ENCODE results near the gene CEP170.
"Not testable (repeated sequence)": the region's sequence is repeated elsewhere in the genome, so short reads cannot be mapped to it uniquely, and the experiment has no call there.

Gene CEP170

GRCh38 chr1:243233908-243234307 is 21.2 kb downstream of the CEP170 start:
- ATAC-seq (no peak), DNase-seq (no peak)
- Mint-ChIP-seq H3K36me3 (ENCODE audit: low read depth) (peaks cover 64% of the 10 kb centered on the region), H3K4me1 (peaks cover 9% of the 10 kb centered on the region), H3K27me3 (no peaks in the 10 kb centered on the region), H3K9me3 (peaks cover 41% of the 10 kb centered on the region), H3K27ac (no peak overlapping the region), H3K4me3 (no peak overlapping the region)

DNA sequence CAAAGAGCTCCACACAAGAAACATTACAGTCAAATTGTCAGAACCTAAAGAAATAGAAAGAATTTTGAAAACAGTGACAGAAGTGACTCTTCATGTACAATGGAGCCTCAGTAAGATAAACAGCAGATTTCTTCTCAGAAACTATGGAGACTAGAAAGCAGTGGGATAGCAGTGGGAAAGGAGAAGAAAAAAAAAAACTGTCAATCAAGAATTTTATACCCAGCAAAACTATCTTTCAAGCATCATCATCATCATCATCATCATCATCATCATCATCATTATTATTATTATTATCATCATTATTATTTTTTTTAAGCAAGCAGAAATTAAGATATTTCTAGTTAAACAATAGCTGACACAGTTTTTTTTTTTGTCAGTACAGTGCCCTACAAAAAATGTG is 24.2 kb downstream of the CEP170 start:
- no peak overlapping the region for H3K27ac Mint-ChIP-seq
- H3K4me3 Mint-ChIP-seq = no peak overlapping the region
- peaks cover 56% of the 10 kb centered on the region for H3K36me3 Mint-ChIP-seq (ENCODE audit: low read depth)
- H3K27me3 Mint-ChIP-seq = no peaks in the 10 kb centered on the region
- H3K4me1 Mint-ChIP-seq = peaks cover 10% of the 10 kb centered on the region
- no peak for DNase-seq
- ATAC-seq = no peak
- peaks cover 43% of the 10 kb centered on the region for H3K9me3 Mint-ChIP-seq

DNA sequence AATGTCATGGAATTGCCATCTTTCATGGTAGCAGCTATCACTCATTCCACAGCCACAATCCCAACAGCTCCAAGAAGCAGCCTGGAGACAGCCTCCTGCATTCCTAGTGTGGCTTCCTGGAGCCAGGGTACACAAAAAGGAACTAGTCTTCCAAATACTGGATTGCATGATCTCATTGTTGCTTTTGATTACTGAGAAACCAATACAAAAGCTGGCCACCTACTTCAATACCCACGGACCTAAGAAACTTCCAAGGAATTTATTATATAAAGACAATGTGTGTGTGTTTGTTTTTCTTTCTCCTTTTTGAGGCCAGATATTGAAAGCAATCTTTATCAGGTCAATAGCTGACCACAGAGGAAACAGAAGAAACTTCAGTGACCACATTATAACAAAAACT is 25.6 kb downstream of the CEP170 start:
- peaks cover 36% of the 10 kb centered on the region for H3K9me3 Mint-ChIP-seq
- no peaks in the 10 kb centered on the region for H3K27me3 Mint-ChIP-seq
- no peak overlapping the region for H3K4me3 Mint-ChIP-seq
- peaks cover 10% of the 10 kb centered on the region for H3K4me1 Mint-ChIP-seq
- peaks cover 53% of the 10 kb centered on the region for H3K36me3 Mint-ChIP-seq (ENCODE audit: low read depth)
- DNase-seq (no peak), ATAC-seq (no peak)
- no peak overlapping the region for H3K27ac Mint-ChIP-seq

- Mint-ChIP-seq H3K9me3 (peaks cover 24% of the 10 kb centered on the region), H3K27ac (no peak overlapping the region), H3K36me3 (ENCODE audit: low read depth) (peaks cover 59% of the 10 kb centered on the region), H3K4me1 (peaks cover 10% of the 10 kb centered on the region), H3K27me3 (no peaks in the 10 kb centered on the region), H3K4me3 (no peak overlapping the region)
- no peak for DNase-seq
- no peak for ATAC-seq
Observed at GRCh38 chr1:243227622-243228021, 27.5 kb downstream of the CEP170 start.

DNA sequence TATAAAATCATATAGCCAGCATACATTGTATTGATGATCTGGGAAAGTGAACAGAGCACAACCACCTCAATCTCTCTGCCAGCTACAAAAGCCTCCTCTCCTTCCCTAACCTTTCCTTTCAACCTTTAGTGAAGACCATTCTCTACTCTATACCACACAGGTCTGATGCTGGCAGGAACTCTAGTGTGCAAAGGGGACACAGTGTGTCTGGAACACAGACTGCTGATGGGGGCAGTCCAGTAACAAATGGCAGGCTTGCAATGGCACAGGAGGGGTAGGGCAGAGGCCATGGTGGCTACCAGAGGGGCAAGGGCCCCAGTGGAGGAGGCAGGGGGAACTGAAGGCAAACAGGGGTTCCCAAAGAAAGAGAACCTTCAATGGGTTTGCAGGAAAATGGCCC is 37.0 kb downstream of the CEP170 start:
- no peak for ATAC-seq
- no peak overlapping the region for H3K4me3 Mint-ChIP-seq
- H3K27ac Mint-ChIP-seq = no peak overlapping the region
- no peaks in the 10 kb centered on the region for H3K9me3 Mint-ChIP-seq
- H3K36me3 Mint-ChIP-seq (ENCODE audit: low read depth) = peaks cover 56% of the 10 kb centered on the region
- H3K27me3 Mint-ChIP-seq = no peaks in the 10 kb centered on the region
- no peak for DNase-seq
- H3K4me1 Mint-ChIP-seq = peaks cover 2% of the 10 kb centered on the region

DNA sequence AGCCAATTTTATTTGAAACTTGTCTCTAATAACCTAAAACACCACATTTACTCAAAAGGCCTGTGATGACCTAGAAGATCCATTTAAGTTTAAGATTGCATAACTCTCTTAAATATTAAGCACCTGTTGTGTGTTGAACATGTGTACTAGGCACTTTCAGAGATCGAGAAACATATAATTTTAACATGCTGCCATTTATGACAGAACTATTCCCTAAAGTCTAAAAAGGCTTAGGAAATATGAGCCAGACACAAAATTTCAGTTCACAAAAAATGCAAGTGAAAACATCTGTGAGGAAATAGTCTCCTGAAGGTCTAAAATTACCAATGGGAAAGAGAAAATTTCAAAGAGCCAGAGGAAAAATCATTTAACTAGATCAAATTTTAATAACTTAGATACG is 37.7 kb downstream of the CEP170 start:
- H3K4me3 Mint-ChIP-seq = no peak overlapping the region
- peaks cover 52% of the 10 kb centered on the region for H3K36me3 Mint-ChIP-seq (ENCODE audit: low read depth)
- H3K9me3 Mint-ChIP-seq = no peaks in the 10 kb centered on the region
- no peak for ATAC-seq
- no peak overlapping the region for H3K27ac Mint-ChIP-seq
- peaks cover 2% of the 10 kb centered on the region for H3K4me1 Mint-ChIP-seq
- DNase-seq = no peak
- no peaks in the 10 kb centered on the region for H3K27me3 Mint-ChIP-seq

DNA sequence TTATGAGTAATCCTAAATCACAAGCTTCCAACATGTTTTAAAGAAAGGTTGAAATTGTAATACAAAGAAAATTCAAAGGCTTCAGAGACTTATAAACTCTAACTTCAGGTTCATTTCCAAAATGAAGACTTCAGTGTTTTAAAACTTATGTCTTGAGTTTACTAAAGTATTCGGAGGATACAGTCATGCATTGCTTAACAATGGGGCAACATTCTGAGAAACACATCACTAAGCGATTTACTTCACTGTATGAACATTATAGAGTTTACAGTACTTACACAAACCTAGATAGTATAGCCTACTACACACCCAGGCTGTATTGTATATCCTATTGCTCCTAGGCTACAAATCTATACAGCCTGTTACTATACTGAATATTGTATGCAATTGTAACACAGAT is 38.3 kb downstream of the CEP170 start:
- Mint-ChIP-seq H3K9me3 (no peaks in the 10 kb centered on the region), H3K4me1 (peaks cover 2% of the 10 kb centered on the region), H3K4me3 (no peak overlapping the region), H3K36me3 (ENCODE audit: low read depth) (peaks cover 48% of the 10 kb centered on the region), H3K27me3 (no peaks in the 10 kb centered on the region), H3K27ac (no peak overlapping the region)
- ATAC-seq (no peak), DNase-seq (no peak)

DNA sequence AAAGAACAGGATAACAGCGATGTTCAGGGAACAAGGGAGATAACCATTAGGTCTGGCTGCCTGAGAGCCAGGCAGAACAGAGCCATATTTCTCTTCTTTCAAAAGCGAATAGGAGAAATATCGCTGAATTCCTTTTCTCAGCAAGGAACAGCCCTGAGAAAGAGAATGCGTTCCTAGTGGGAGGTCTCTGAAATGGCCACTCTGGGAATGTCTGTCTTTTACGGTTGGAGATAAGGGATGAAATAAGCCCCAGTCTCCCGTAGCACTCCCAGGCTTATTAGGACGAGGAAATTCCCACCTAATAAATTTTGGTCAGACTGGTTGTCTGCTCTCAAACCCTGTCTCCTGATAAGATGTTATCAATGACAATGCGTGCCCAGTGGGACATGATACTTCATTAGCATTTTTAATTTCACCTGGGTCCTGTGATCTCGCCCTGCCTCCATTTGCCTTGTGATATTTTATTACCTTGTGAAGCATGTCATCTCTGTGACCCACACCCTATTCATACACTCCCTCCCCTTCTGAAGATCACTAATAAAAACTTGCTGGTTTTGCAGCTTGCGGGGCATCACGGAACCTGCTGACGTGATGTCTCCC is 39.7 kb downstream of the CEP170 start:
- not testable (repeated sequence) for H3K4me1 Mint-ChIP-seq, H3K27ac Mint-ChIP-seq, H3K9me3 Mint-ChIP-seq, DNase-seq, H3K27me3 Mint-ChIP-seq, H3K4me3 Mint-ChIP-seq, ATAC-seq
- peaks cover 36% of the 10 kb centered on the region for H3K36me3 Mint-ChIP-seq (ENCODE audit: low read depth)

- no peaks in the 10 kb centered on the region for H3K27me3 Mint-ChIP-seq
Observed at GRCh38 chr1:243213045-243213787, 41.9 kb downstream of the CEP170 start.

GRCh38 chr1:243211984-243212383 is 43.1 kb downstream of the CEP170 start:
- not testable (repeated sequence) for H3K4me3 Mint-ChIP-seq, H3K9me3 Mint-ChIP-seq, ATAC-seq, H3K27me3 Mint-ChIP-seq, DNase-seq, H3K4me1 Mint-ChIP-seq, H3K27ac Mint-ChIP-seq
- H3K36me3 Mint-ChIP-seq (ENCODE audit: low read depth) = peaks cover 23% of the 10 kb centered on the region

More at GRCh38 chr1:243213045-243213787, 41.9 kb downstream of the CEP170 start:
- ATAC-seq (no peak), DNase-seq (no peak)
- Mint-ChIP-seq H3K9me3 (no peaks in the 10 kb centered on the region), H3K27ac (no peak overlapping the region), H3K36me3 (ENCODE audit: low read depth) (peaks cover 22% of the 10 kb centered on the region), H3K4me1 (peaks cover 2% of the 10 kb centered on the region), H3K4me3 (no peak overlapping the region)

GRCh38 chr1:243205026-243205501 is 50.0 kb downstream of the CEP170 start:
- not testable (repeated sequence) for H3K27me3 Mint-ChIP-seq, H3K4me1 Mint-ChIP-seq, H3K4me3 Mint-ChIP-seq, DNase-seq, H3K9me3 Mint-ChIP-seq, H3K27ac Mint-ChIP-seq, ATAC-seq
- peaks cover 28% of the 10 kb centered on the region for H3K36me3 Mint-ChIP-seq (ENCODE audit: low read depth)

DNA sequence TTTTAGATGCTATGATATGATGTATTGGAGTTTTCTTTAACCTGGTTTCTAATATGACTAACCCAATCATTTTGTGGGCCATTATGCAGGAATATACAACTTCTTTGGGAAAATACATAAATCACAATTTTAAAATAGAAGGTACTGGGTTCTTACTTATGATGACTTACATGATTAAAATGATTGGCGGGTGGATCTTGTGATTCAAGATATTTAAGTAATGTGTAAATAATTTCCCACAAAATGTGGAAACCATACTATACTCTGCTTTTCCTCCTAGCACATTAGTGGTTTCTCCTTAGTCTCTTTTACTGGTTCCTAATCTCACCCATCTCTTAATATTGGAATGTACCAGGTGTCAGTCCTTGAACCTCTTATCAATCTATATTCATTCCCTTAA is 50.7 kb downstream of the CEP170 start:
- not testable (repeated sequence) for ATAC-seq

DNA sequence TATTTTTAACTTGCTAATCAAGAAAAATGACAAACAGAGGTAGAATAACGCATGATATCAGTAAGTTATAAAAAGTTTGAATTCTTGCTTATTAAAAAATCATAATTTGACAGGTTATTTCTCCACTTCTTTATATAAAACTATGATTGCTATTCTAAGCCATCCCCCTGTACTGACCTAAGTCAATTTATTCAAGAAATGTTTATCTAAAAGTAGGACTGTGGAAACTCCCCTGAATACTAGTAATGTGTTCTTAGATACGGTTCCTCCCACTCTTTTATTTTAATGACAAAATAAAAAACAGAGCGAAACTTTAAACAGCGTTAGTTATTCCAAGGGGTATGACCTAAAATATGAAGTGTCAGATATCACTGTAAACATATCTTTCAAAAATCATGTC is 51.9 kb downstream of the CEP170 start:
- not testable (repeated sequence) for DNase-seq, H3K9me3 Mint-ChIP-seq, H3K27me3 Mint-ChIP-seq, H3K27ac Mint-ChIP-seq, H3K4me3 Mint-ChIP-seq, ATAC-seq, H3K4me1 Mint-ChIP-seq
- peaks cover 31% of the 10 kb centered on the region for H3K36me3 Mint-ChIP-seq (ENCODE audit: low read depth)

More for the DNA sequence above, 50.7 kb downstream of the CEP170 start:
- not testable (repeated sequence) for H3K9me3 Mint-ChIP-seq, H3K4me3 Mint-ChIP-seq, H3K4me1 Mint-ChIP-seq, H3K27me3 Mint-ChIP-seq, DNase-seq, H3K27ac Mint-ChIP-seq
- peaks cover 28% of the 10 kb centered on the region for H3K36me3 Mint-ChIP-seq (ENCODE audit: low read depth)

DNA sequence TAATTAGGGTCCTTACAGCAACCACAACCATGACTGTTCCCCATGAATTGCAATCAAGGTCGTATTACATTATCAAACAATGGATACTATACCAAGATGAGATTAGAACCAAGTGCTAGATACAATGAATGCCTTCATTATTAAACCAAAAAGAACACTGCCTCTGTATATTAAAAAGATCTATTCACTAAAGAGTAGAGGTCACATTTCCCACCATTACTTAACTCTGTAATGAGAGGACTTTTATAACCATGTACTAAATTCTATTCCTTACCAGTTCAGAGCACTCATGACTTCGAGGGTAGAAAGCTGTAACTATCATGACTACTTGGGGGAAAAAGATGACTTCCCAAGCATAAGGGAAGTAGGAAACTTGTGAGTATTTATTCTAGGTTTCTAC is 53.8 kb downstream of the CEP170 start:
- ATAC-seq, H3K27ac Mint-ChIP-seq: not testable (repeated sequence)

GRCh38 chr1:243197524-243197923 is 57.6 kb downstream of the CEP170 start:
- not testable (repeated sequence) for ATAC-seq, H3K27me3 Mint-ChIP-seq

More for the DNA sequence above, 53.8 kb downstream of the CEP170 start:
- H3K27me3 Mint-ChIP-seq, DNase-seq, H3K9me3 Mint-ChIP-seq, H3K4me1 Mint-ChIP-seq, H3K4me3 Mint-ChIP-seq: not testable (repeated sequence)
- peaks cover 26% of the 10 kb centered on the region for H3K36me3 Mint-ChIP-seq (ENCODE audit: low read depth)

More at GRCh38 chr1:243197524-243197923, 57.6 kb downstream of the CEP170 start:
- H3K9me3 Mint-ChIP-seq, H3K4me3 Mint-ChIP-seq, H3K27ac Mint-ChIP-seq, H3K4me1 Mint-ChIP-seq, DNase-seq: not testable (repeated sequence)
- H3K36me3 Mint-ChIP-seq (ENCODE audit: low read depth) = peaks cover 12% of the 10 kb centered on the region

Measured in activated naive CD8-positive, alpha-beta T cell treated with anti-CD3 and anti-CD28 coated beads, Interleukin-2, amount 50 U/mL, for 24 hours (primary cell).